Cardiac muscle cell (in vitro differentiated cells and primary cell): ENCODE data around the gene ST6GALNAC3. TPM values are rescaled to one million over a fixed set of nuclear protein-coding genes. Genes with fewer than 3 reads are reported as not detected.

Experiments used
- DNase-seq, 2 donors: peaks; one replicate each; pipeline versions ENCODE4 v3.0.0 to v3.0.0-alpha.2; 2010 to 2017; ENCODE audit warnings: low read depth in 1 of 2, low spot score in 1 of 2
- H3K27ac ChIP-seq: fragments of 200-600 bp; sonication (generic); 2 replicates; pipeline ENCODE4 v1.5.1; 2016
- H3K27me3 ChIP-seq: fragments of 200-600 bp; sonication (generic); 2 replicates; pipeline ENCODE4 v1.6.0; 2016; ENCODE audit warnings: control low read depth
- H3K36me3 ChIP-seq: fragments of 200-600 bp; sonication (generic); 2 replicates; pipeline ENCODE4 v1.5.1; 2016; ENCODE audit warnings: control low read depth
- H3K4me1 ChIP-seq: fragments of 200-600 bp; sonication (generic); 2 replicates; pipeline ENCODE4 v1.8.1; 2017; ENCODE audit warnings: low read depth, mild to moderate bottlenecking, mixed run types
- H3K4me3 ChIP-seq: fragments of 200-600 bp; sonication (generic); 2 replicates; pipeline ENCODE4 v1.5.1; 2016; ENCODE audit warnings: mild to moderate bottlenecking
- H3K9me3 ChIP-seq: fragments of 200-600 bp; sonication (generic); 2 replicates; pipeline ENCODE4 v1.5.1; 2017; ENCODE audit warnings: low read depth, mild to moderate bottlenecking, control low read depth
- CTCF ChIP-seq: IDR thresholded peaks from 2 replicates; pipeline ENCODE4 v1.5.1; 2012; ENCODE audit warnings: low read depth, mild to moderate bottlenecking, low read length
- polyA plus RNA-seq: library from polyadenylated mRNA; unstranded; fragments of >200 nt; fragmentation: Nextera tagmentation; extraction: Ambion mirVana; gene quantifications from 2 replicates; pipeline ENCODE4 v1.2.1, GENCODE V29; 2016
- total RNA-seq: library from RNA; depleted of rRNA; stranded (reverse); fragments of >200 nt; gene quantifications from 2 replicates; pipeline ENCODE4 v1.2.3, GENCODE V29; 2016

The ST6GALNAC3 gene
- total RNA-seq (6.6 and 10.4 TPM in 2 replicates), polyA plus RNA-seq (8.6 and 14.8 TPM in 2 replicates)

DNA sequence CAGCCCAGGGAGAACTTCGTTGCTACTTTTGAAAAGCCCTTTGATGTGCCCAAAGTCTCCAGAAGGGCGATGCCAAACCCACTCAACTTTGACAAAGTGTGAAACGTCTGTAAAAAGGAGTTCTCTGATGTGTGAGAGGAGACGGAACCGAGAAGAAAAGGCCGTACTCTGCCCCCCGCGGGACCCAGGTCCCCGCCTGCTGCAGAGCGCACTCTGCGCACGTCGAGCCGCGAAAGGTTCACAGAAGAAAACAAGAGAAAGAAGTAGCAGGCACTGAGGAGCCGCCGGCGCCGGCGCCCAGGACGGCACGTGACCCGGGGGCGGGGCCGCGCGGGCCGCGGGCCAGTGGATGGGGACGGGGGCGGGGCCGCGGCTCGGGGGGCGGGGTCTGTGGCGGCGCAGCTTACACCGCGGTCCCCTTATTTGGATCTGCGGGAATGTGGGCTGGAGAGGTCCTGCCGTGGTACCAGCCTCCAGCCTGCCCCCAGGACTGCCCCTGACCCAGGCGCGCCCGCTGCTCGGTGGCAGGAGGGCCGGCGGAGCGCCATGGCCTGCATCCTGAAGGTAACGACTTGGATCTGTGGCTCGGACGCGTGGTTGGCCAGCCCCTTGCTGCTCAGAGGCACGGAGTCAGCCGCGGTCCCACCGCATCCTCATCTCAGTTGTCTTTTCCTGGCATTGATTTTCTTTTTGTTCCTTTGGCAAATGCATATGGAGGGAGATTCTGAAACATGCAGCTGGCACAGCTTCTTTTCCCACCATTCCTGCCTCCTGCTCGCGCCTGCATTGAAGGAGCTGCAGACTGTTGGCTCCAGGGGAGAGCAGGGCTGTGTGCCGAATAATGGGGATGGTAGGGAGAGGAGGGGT lies at the start of gene ST6GALNAC3:
Gene ST6GALNAC3 (plus strand): TSS at position 426 of the 867 bp plus-strand sequence.
- peak within 1 kb of the TSS; percentile 64 for H3K27ac ChIP-seq
- peak within 1 kb of the TSS; percentile 73 for H3K4me3 ChIP-seq
- H3K27me3 ChIP-seq, result no peaks in the 10 kb centered on the region
- no peaks in the 10 kb centered on the region for H3K4me1 ChIP-seq
- no peak for TF ChIP-seq CTCF
- peak; percentile 64 to 91 for DNase-seq
- no peaks in the 10 kb centered on the region for H3K36me3 ChIP-seq
- H3K9me3 ChIP-seq, result no peaks in the 10 kb centered on the region

- Histone ChIP-seq H3K9me3 (no peaks in the 10 kb centered on the region), H3K27ac (no peak overlapping the region), H3K36me3 (no peaks in the 10 kb centered on the region), H3K4me1 (peaks cover 11% of the 10 kb centered on the region), H3K27me3 (no peaks in the 10 kb centered on the region), H3K4me3 (no peak overlapping the region)
- no peak for DNase-seq
- no peak for TF ChIP-seq CTCF
Measured at GRCh38 chr1:76027341-76027740, 47.2 kb upstream of the ST6GALNAC3 start.

DNA sequence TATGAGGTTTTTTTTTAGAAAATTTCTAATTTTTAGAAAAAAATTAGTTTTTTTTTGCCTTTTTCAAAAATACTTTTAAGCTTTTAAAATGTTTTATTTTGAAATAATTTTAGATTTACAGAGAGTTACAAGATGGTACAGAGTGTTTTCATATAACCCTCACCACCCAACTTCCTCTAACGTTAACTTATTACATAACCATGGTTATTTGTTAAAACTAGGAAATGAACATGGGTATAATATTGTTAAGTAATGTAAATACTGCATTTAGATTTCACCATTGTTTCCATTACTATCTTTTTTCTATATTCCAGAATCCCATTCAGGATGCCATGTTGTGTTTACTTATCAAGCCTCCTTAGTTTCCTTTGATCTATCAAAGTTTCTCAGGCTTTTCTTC lies 45.2 kb upstream of the ST6GALNAC3 start:
- Histone ChIP-seq H3K27me3 (no peaks in the 10 kb centered on the region), H3K4me3 (no peak overlapping the region), H3K4me1 (peaks cover under 1% of the 10 kb centered on the region), H3K9me3 (no peaks in the 10 kb centered on the region), H3K36me3 (no peaks in the 10 kb centered on the region), H3K27ac (no peak overlapping the region)
- no peak for DNase-seq
- no peak for TF ChIP-seq CTCF

DNA sequence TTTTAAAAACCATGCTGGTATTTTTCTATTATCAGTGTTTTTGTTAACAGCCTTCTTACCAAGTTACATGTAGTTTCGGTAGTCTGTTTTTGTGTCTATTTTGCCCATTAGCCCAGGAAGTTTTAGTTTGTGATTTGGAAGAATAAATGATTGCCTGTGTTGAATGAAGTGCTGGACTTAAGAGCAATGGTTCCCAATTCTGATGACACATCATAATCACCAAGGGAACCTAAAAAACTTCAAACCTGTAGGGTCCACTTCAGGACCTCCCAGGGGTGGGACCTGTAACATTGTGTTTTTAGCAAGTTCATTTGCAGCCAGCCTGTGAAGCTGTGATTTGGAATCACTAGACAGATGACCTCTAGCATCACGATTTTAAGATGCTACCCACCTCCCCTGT lies 43.0 kb upstream of the ST6GALNAC3 start:
- no peaks in the 10 kb centered on the region for H3K4me1 ChIP-seq
- H3K27me3 ChIP-seq, result no peaks in the 10 kb centered on the region
- H3K36me3 ChIP-seq, result no peaks in the 10 kb centered on the region
- H3K9me3 ChIP-seq, result no peaks in the 10 kb centered on the region
- TF ChIP-seq CTCF, result no peak
- no peak for DNase-seq
- H3K27ac ChIP-seq, result no peak overlapping the region
- H3K4me3 ChIP-seq, result no peak overlapping the region

GRCh38 chr1:76033800-76034475 lies 40.6 kb upstream of the ST6GALNAC3 start:
- Histone ChIP-seq H3K27me3 (no peaks in the 10 kb centered on the region), H3K4me1 (no peaks in the 10 kb centered on the region), H3K4me3 (no peak overlapping the region), H3K36me3 (no peaks in the 10 kb centered on the region), H3K27ac (no peak overlapping the region), H3K9me3 (no peaks in the 10 kb centered on the region)
- DNase-seq, result no peak
- TF ChIP-seq CTCF, result no peak
